ENCODE measurements around the gene NUTF2. TPM values are rescaled to one million over a fixed set of nuclear protein-coding genes. Genes with fewer than 3 reads are reported as not detected.

Gene NUTF2
- total and polyA plus RNA-seq, 10 of the 15 experiments (the other 5 are each of a cell fraction or from before 2014, with no cell fraction given), result 116 to 342 (median 202) TPM

GRCh38 chr16:67825119-67825518 lies 21.6 kb upstream of the NUTF2 start:
- ChIA-PET CTCF (interaction anchor here (3.1 kb wide), 1 partner anchor 9 kb away, joined by 20 read pairs; no protein-coding TSS in a partner anchor), SMC1A (ENCODE audit: uncharacterized antibody, unreplicated experiment) (no interaction called here), RAD21 (ENCODE audit: unreplicated experiment) (interaction anchor here (1.2 kb wide), 1 partner anchor 19 kb away, joined by 3 read pairs; the partner anchor contains the start of genes RANBP10 and TSNAXIP1), POLR2A (interaction anchor here (0.6 kb wide), 1 partner anchor 419 kb away, joined by 5 read pairs; no protein-coding TSS in a partner anchor)
- ATAC-seq (no peak), FAIRE-seq (no peak), DNase-seq (ENCODE audit: low read depth, low spot score) (no peak)
- H2AFZ ChIP-seq (ENCODE audit: control insufficient read depth, low read depth, low read length), result no peak overlapping the region
- H3K9me3 ChIP-seq (replicated peaks; ENCODE audit: control insufficient read depth, insufficient read depth, low read length), result no peaks in the 10 kb centered on the region
- H3K4me1 ChIP-seq (ENCODE audit: control insufficient read depth, insufficient read depth, low read length), result no peaks in the 10 kb centered on the region
- peaks cover 3 to 4% of the 10 kb centered on the region in 2 experiments; a peak in 3 of 4 replicates for H3K36me3 ChIP-seq (ENCODE audit: control insufficient read depth in 2 of 2, insufficient read depth in 2 of 2, low read length in 1 of 2)
- no peak overlapping the region for H3K4me3 ChIP-seq
- no peak overlapping the region for H3K9ac ChIP-seq (ENCODE audit: control insufficient read depth, insufficient read depth, low read length)
- in situ Hi-C loops (cut with MboI) (no loop called here), intact Hi-C loops (cut with micrococcal nuclease; ENCODE audit: unreplicated experiment) (no loop called here)
- no peaks in the 10 kb centered on the region for H3K79me2 ChIP-seq (ENCODE audit: control insufficient read depth, insufficient read depth, low read length)
- BruUV-seq (replicated peaks), result no TSS peak
- H3K27me3 ChIP-seq (replicated peaks in 1 of 2; ENCODE audit: control insufficient read depth in 2 of 2, insufficient read depth in 2 of 2, low read length in 1 of 2), result no peaks in the 10 kb centered on the region
- no peak overlapping the region for H3K27ac ChIP-seq (ENCODE audit: control insufficient read depth, insufficient read depth)
- H3K4me2 ChIP-seq (ENCODE audit: control insufficient read depth, insufficient read depth), result no peak overlapping the region
- 80% methylated on average over 8 of the region's 8 CpGs for WGBS (ENCODE audit: insufficient coverage, insufficient replicate concordance, low lambda C conversion rate, missing lambda C conversion rate)
- TF ChIP-seq RB1 (IDR thresholded peaks at IDR 0.05; ENCODE audit: borderline replicate concordance), result no peak
- no peak for TF ChIP-seq NRF1 (conservative IDR thresholded peaks at IDR 0.05; ENCODE audit: low read depth, low read length)
- TF ChIP-seq E2F4 (IDR thresholded peaks at IDR 0.05; ENCODE audit: low read depth, low read length), result no peak
- no peak for TF ChIP-seq E2F8 (IDR thresholded peaks at IDR 0.05; ENCODE audit: low read depth, partially characterized antibody)
- TF ChIP-seq CREB1 (IDR thresholded peaks at IDR 0.05; ENCODE audit: low read depth), result no peak
- TF ChIP-seq LARP7 (IDR thresholded peaks at IDR 0.05), result no peak
- TF ChIP-seq RUNX3 (IDR thresholded peaks at IDR 0.05; ENCODE audit: low read length), result no peak
- TF ChIP-seq SREBF1 (IDR thresholded peaks at IDR 0.05; ENCODE audit: low read length), result no peak
- TF ChIP-seq MEF2B (IDR thresholded peaks at IDR 0.05; ENCODE audit: partially characterized antibody, poor library complexity, severe bottlenecking), result no peak
- TF ChIP-seq BMI1 (IDR thresholded peaks at IDR 0.05; ENCODE audit: borderline replicate concordance), result no peak
- no peaks in the 10 kb centered on the region; the same call in 1 of the 2 replicates for H4K20me1 ChIP-seq (ENCODE audit: control insufficient read depth, insufficient read depth)

Data from GM12878 (cell line).